ENCODE measurements around the gene CDC42EP5.
"Not testable (repeated sequence)": the region's sequence is repeated elsewhere in the genome, so short reads cannot be mapped to it uniquely, and the experiment has no call there.

Gene CDC42EP5

DNA sequence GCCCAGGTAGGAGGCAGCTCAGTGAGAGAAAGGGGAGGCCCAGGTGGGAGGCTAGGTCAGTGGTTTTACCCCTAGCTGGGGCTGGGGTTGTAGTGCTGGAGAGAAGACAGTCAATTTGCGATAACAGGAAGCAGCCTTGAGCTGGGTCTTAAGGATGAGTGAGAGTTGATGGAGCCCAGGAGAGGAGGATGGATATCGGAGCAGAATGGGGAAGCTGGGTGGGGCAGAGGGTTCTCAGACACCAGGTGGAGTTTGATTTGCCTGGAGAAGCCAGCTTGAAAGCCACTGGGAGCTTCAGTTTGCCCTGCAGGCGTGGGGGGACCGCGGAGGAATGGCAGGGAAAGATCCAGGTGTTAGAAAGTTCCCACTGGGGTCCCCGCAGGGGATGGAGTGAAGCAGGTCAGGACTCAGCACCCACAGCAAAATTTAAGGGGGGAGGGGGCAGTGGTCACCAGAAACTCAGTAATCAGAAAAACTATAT is 836 bp upstream of the CDC42EP5 start:
- Histone ChIP-seq H3K9me3 (ENCODE audit: control insufficient read depth, low read length) (no peaks in the 10 kb centered on the region), H3K4me1 (ENCODE audit: control insufficient read depth, insufficient read depth, low read length, poor library complexity, severe bottlenecking) (peaks cover 11% of the 10 kb centered on the region), H3K36me3 (ENCODE audit: control insufficient read depth, insufficient read depth, low read length) (no peaks in the 10 kb centered on the region), H3K27ac (ENCODE audit: insufficient read depth, low read length, poor library complexity, severe bottlenecking) (no peak overlapping the region), H3K27me3 (replicated peaks; ENCODE audit: control insufficient read depth, insufficient read depth, low read length, poor library complexity, severe bottlenecking) (peaks cover 18% of the 10 kb centered on the region), H3K4me3 (ENCODE audit: insufficient read depth, low read depth, low read length, poor library complexity, severe bottlenecking) (no peak overlapping the region)
- no peak for DNase-seq

DNA sequence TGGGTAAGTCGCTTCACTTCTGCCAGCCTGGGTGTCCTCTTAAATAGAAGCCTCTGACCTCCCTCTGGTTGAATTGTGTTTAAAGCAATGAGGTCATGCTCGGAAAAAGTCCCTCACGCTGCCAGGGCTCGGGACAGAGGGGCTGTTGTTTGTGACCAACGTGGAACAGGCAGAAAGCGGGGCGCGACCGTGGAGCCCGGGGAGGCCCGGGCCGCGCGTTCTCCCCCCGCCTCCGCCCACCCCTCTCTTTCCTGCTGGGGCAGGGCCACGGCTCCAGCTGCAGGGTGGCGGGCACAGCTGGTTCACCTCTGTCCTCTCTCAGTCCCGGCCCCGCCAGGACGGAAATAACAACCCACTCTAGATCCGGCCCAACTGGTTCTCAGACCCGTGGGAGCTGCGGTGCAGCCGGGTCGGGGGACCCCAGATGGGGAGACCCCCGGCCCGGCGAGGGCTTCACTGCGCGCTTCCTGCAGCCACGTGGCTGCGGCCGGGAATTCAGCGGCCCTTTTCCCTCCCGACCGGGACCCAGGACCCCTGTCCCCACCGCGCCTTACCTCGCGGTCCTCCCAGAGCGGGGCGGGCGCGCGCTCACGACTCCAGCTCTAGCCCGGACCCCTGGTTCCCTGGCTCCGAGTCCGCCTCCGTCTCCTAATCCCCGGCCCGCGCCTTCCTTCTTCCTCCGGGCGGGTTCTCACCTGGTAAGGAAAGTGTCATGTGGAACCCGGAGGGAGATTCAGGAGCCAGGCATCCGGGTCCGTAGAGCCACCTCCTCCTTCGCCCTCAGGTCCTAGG is 1.9 kb downstream of the CDC42EP5 start:
- no peak for DNase-seq
- peaks cover 11% of the 10 kb centered on the region for H3K4me1 ChIP-seq (ENCODE audit: control insufficient read depth, insufficient read depth, low read length, poor library complexity, severe bottlenecking)
- no peaks in the 10 kb centered on the region for H3K9me3 ChIP-seq (ENCODE audit: control insufficient read depth, low read length)
- H3K4me3 ChIP-seq (ENCODE audit: insufficient read depth, low read depth, low read length, poor library complexity, severe bottlenecking), result no peak overlapping the region
- H3K27ac ChIP-seq (ENCODE audit: insufficient read depth, low read length, poor library complexity, severe bottlenecking), result no peak overlapping the region
- no peaks in the 10 kb centered on the region for H3K36me3 ChIP-seq (ENCODE audit: control insufficient read depth, insufficient read depth, low read length)
- H3K27me3 ChIP-seq (replicated peaks; ENCODE audit: control insufficient read depth, insufficient read depth, low read length, poor library complexity, severe bottlenecking), result peaks cover 18% of the 10 kb centered on the region

DNA sequence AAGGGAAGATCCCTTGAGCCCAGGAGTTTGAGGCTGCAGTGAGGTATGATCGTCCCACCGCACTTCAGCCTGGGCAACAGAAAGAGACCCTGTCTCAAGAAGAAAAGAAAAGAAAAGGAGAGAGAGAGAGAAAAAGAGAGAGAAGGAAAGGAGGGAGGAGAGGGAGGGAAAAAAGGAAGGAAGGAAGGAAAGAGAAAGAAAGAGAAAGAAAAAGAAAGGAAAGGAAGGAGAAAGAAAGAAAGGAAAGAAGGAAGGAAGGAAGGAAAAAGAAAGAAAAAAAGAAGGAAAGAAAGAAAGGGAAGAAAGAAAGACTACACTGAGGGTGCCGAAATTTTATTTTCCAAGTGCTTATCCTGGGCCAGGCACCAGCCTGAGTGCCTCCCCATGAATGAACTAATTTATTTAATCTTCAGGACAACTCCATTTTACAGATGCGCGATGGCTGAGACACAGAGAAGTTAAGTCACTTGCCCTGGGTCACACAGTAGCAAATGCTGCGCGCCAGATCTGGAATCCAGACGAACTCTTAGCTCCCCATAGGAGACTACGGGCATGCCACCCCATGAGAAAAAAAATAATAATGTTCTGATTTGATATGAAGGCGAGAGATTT is 2.7 kb downstream of the CDC42EP5 start:
- Histone ChIP-seq H3K4me1 (ENCODE audit: control insufficient read depth, insufficient read depth, low read length, poor library complexity, severe bottlenecking) (peaks cover 11% of the 10 kb centered on the region), H3K4me3 (ENCODE audit: insufficient read depth, low read depth, low read length, poor library complexity, severe bottlenecking) (no peak overlapping the region), H3K36me3 (ENCODE audit: control insufficient read depth, insufficient read depth, low read length) (no peaks in the 10 kb centered on the region), H3K27me3 (replicated peaks; ENCODE audit: control insufficient read depth, insufficient read depth, low read length, poor library complexity, severe bottlenecking) (peaks cover 18% of the 10 kb centered on the region), H3K9me3 (ENCODE audit: control insufficient read depth, low read length) (no peaks in the 10 kb centered on the region), H3K27ac (ENCODE audit: insufficient read depth, low read length, poor library complexity, severe bottlenecking) (no peak overlapping the region)
- DNase-seq, result no peak

DNA sequence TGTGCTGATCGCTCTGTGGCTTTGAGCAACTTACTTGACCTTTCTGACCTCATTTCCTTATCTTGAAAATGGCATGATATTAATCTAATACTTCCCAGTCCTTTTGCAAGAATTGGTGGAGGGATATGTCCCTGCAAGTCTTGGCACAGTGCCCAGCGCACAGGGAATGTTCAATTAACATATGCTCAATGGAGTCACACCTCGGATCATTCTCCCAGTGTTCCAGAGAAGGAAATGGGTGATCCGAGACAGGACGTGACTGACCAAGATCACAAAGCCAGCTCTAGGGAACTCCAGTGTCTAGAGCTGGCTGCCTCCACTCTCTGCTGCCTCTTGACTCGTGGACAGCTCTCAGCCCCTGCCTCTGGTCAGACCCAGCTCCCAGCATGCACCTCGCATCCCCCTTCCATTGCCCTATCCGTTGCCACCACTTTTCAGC is 3.6 kb downstream of the CDC42EP5 start:
- Histone ChIP-seq H3K27me3 (replicated peaks; ENCODE audit: control insufficient read depth, insufficient read depth, low read length, poor library complexity, severe bottlenecking) (peaks cover 18% of the 10 kb centered on the region), H3K9me3 (ENCODE audit: control insufficient read depth, low read length) (no peaks in the 10 kb centered on the region), H3K4me3 (ENCODE audit: insufficient read depth, low read depth, low read length, poor library complexity, severe bottlenecking) (no peak overlapping the region), H3K36me3 (ENCODE audit: control insufficient read depth, insufficient read depth, low read length) (no peaks in the 10 kb centered on the region), H3K4me1 (ENCODE audit: control insufficient read depth, insufficient read depth, low read length, poor library complexity, severe bottlenecking) (peaks cover 16% of the 10 kb centered on the region), H3K27ac (ENCODE audit: insufficient read depth, low read length, poor library complexity, severe bottlenecking) (no peak overlapping the region)
- DNase-seq, result no peak

DNA sequence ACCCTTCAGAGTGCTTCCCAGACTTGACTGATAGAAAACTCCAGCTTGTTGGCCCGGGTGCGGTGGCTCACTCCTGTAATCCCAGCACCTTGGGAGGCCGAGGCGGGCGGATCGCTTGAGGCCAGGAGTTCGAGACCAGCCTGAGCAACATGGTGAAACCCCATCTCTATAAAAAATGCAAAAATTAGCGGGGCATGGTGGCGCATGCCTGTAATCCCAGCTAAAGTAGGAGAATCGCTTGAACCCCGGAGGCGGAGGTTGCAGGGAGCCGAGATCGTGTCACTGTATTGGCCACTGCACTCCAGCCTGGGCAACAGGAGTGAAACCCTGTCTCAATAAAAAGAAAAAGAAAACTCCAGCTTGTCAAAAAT is 7.0 kb downstream of the CDC42EP5 start:
- not testable (repeated sequence) for H3K27ac ChIP-seq (ENCODE audit: insufficient read depth, low read length, poor library complexity, severe bottlenecking); H3K36me3 ChIP-seq (ENCODE audit: control insufficient read depth, insufficient read depth, low read length); DNase-seq; H3K4me3 ChIP-seq (ENCODE audit: insufficient read depth, low read depth, low read length, poor library complexity, severe bottlenecking); H3K9me3 ChIP-seq (ENCODE audit: control insufficient read depth, low read length)
- Histone ChIP-seq H3K4me1 (ENCODE audit: control insufficient read depth, insufficient read depth, low read length, poor library complexity, severe bottlenecking) (peaks cover 30% of the 10 kb centered on the region), H3K27me3 (replicated peaks; ENCODE audit: control insufficient read depth, insufficient read depth, low read length, poor library complexity, severe bottlenecking) (peaks cover 11% of the 10 kb centered on the region)

DNA sequence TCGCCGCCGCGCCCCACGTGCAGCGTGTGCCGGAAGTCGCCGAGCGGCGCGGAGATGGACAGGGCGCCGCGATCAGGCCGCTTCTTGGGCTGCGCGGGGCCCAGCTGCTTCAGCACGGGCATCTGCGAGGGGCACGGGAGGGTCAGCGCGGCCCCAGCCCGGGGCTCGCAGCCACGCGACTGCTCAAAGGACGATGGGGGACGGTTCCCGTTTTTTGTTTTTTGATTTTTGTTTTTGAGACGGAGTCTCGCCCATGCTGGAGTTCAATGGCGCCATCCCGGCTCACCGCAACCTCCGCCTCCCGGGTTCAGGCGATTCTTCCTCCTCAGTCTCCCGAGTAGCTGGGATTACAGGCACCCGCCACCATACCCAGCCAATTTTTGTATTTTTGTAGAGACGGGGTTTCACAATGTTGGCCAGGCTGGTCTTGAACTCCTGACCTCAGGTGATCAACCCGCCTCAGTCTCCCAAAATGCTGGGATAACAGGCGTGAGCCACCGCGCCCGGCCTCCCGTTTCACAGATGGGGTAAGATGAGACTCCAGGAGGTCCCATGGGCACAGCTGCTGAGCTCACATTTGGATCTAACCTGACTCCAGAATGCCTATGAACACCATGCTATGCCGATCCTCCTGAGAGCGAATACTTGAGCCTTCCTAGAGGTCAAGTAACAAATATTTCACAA is 7.5 kb downstream of the CDC42EP5 start:
- peaks cover 25% of the 10 kb centered on the region for H3K4me1 ChIP-seq (ENCODE audit: control insufficient read depth, insufficient read depth, low read length, poor library complexity, severe bottlenecking)
- peaks cover 6% of the 10 kb centered on the region for H3K27me3 ChIP-seq (replicated peaks; ENCODE audit: control insufficient read depth, insufficient read depth, low read length, poor library complexity, severe bottlenecking)
- H3K9me3 ChIP-seq (ENCODE audit: control insufficient read depth, low read length), result no peaks in the 10 kb centered on the region
- no peak overlapping the region for H3K4me3 ChIP-seq (ENCODE audit: insufficient read depth, low read depth, low read length, poor library complexity, severe bottlenecking)
- DNase-seq, result no peak
- H3K36me3 ChIP-seq (ENCODE audit: control insufficient read depth, insufficient read depth, low read length), result peaks cover 10% of the 10 kb centered on the region
- H3K27ac ChIP-seq (ENCODE audit: insufficient read depth, low read length, poor library complexity, severe bottlenecking), result no peak overlapping the region

DNA sequence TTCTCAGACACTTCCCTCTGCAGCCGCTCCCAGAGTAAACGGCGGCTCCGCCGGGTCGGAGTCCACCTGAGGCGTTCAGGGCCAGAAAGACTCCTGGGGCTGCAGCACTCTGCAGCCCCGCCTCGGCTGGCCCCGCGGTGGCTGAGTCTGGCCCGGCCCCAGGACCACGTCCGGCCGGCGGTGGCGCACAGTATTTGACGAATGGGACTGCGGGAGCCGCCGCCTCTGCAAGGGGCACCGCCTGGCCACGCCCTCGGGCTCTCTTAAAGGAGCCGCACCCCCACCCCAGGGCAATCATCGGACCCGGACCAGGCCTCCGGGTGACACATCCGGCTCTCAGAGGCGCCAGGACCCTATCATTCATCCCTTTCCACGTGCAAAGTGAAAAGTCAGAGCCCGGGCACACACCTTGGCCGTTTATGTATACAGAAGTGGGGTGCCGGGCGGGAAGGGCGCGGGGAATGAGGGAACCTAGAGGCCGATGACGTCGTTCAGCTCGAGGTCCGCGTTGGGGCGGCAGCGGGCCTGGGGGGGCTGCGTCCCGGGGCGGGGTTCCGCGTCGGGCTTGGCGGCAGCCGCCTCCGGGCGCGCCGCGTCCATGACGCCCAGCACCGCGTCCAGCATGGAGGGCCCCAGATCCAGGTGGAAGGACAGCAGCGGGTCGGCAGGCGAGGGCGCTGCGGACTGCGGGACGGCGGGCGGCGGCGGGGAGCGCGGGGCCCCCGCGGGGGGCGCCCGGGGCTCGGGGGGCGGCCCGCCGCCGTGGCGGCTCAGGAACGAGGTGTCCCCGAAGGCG is 8.3 kb downstream of the CDC42EP5 start:
- peaks cover under 1% of the 10 kb centered on the region for H3K27me3 ChIP-seq (replicated peaks; ENCODE audit: control insufficient read depth, insufficient read depth, low read length, poor library complexity, severe bottlenecking)
- H3K9me3 ChIP-seq (ENCODE audit: control insufficient read depth, low read length), result no peaks in the 10 kb centered on the region
- peaks cover 16% of the 10 kb centered on the region for H3K36me3 ChIP-seq (ENCODE audit: control insufficient read depth, insufficient read depth, low read length)
- peaks cover 25% of the 10 kb centered on the region for H3K4me1 ChIP-seq (ENCODE audit: control insufficient read depth, insufficient read depth, low read length, poor library complexity, severe bottlenecking)
- H3K4me3 ChIP-seq (ENCODE audit: insufficient read depth, low read depth, low read length, poor library complexity, severe bottlenecking), result peak overlapping the region; percentile 71
- DNase-seq, result peak; percentile 46 to 57 (median 52)
- peak overlapping the region; percentile 58 for H3K27ac ChIP-seq (ENCODE audit: insufficient read depth, low read length, poor library complexity, severe bottlenecking)

DNA sequence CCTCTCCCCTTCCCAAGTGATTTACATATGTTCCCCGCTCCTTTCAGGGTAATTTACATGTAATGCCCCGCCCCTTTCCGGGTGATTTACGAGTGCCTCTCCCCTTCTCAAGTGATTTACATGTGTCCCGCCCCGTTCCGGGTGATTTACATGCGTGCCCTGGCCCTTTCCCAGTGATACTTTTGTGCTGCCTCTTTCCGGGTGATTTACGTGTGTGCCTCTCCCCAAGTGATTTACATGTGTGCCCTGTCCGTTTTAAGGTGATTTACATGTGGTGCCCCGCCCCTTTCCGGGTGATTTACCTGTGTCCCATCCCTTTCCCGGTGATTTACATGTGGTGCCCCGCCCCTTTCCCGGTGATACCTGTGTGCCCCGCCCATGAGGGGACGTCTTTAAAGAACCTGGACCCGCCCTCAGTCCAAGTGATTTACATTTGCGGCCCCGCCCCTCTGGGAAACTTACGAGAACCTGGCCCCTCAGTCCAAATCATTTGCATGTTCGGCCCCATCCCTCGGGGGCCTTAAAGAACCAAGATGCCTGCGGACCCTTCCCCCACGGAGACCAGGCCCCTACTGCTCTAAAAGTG is 9.0 kb downstream of the CDC42EP5 start:
- peaks cover 25% of the 10 kb centered on the region for H3K4me1 ChIP-seq (ENCODE audit: control insufficient read depth, insufficient read depth, low read length, poor library complexity, severe bottlenecking)
- H3K9me3 ChIP-seq (ENCODE audit: control insufficient read depth, low read length), result no peaks in the 10 kb centered on the region
- H3K4me3 ChIP-seq (ENCODE audit: insufficient read depth, low read depth, low read length, poor library complexity, severe bottlenecking), result peak overlapping the region; percentile 71
- peaks cover 23% of the 10 kb centered on the region for H3K36me3 ChIP-seq (ENCODE audit: control insufficient read depth, insufficient read depth, low read length)
- no peaks in the 10 kb centered on the region for H3K27me3 ChIP-seq (replicated peaks; ENCODE audit: control insufficient read depth, insufficient read depth, low read length, poor library complexity, severe bottlenecking)
- peak; percentile 78 to 83 (median 82) for DNase-seq
- peak overlapping the region; percentile 80 for H3K27ac ChIP-seq (ENCODE audit: insufficient read depth, low read length, poor library complexity, severe bottlenecking)

DNA sequence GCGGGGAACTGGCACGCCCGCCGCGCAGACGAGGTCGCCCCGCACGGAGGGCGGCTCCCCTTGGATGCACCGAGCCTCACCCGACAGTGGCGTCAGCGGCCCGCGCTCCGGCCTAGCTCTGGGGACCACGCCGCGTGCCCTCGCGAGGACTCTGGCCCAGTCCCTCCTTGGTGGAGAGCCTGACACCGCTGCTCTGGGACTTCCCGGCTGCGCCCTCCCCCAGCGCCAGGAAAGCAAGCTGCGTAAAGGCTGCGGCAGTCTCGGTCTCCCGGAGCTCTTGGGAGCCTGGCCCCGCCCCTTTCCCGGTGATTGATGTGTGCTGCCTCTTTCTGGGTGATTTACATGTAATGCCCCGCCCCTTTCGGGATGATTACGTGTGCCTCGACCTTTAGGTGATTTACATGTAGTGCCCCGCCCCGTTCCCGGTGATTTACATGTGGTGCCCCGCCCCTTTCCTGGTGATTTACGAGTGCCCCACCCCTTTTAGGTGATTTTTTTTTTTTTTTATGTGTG is 9.5 kb downstream of the CDC42EP5 start, which contains the start of gene LENG9:
LENG9 (minus strand) TSS at position 248 of the 513 bp plus-strand sequence. CDS start 252 bp downstream, outside the sequence.
- Histone ChIP-seq H3K27me3 (replicated peaks; ENCODE audit: control insufficient read depth, insufficient read depth, low read length, poor library complexity, severe bottlenecking) (no peaks in the 10 kb centered on the region), H3K27ac (ENCODE audit: insufficient read depth, low read length, poor library complexity, severe bottlenecking) (peak within 1 kb of the TSS; percentile 80), H3K4me3 (ENCODE audit: insufficient read depth, low read depth, low read length, poor library complexity, severe bottlenecking) (peak within 1 kb of the TSS; percentile 71), H3K4me1 (ENCODE audit: control insufficient read depth, insufficient read depth, low read length, poor library complexity, severe bottlenecking) (peaks cover 25% of the 10 kb centered on the region), H3K36me3 (ENCODE audit: control insufficient read depth, insufficient read depth, low read length) (peaks cover 28% of the 10 kb centered on the region), H3K9me3 (ENCODE audit: control insufficient read depth, low read length) (no peaks in the 10 kb centered on the region)
- peak; percentile 91 to 93 (median 92) for DNase-seq
